Measurements from ENCODE around the gene RANBP3.

RANBP3 gene

DNA sequence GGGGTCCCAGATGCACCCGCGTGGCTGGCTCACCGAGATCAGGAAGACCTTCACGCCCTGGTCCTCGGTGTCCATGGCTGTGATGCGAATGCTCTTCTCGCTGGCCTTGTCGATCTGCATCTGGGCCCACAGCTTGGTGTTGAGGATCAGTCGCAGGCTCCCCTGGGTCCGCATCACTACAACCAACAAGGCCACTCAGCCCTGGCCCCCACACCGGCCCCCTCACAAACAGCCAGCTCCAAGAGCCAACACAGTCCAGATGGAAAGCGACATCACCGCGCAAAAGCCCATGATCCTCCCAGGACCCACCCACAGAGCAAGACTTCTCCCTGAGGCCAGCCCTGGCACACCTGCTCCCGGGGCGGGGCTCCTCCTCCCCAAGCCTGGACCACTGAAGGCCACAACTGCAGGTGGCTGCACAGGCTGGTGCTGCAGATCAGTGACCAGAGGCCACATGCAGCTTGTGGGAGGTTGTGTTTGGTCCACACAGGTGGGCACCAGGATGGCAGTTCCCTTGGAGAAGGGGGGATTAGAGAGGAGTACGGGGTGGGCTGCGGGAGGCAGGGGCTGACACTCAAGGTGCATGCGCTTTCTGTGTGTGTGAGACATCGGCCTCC is 59.4 kb downstream of the RANBP3 start:
- DNase-seq = no peak

DNA sequence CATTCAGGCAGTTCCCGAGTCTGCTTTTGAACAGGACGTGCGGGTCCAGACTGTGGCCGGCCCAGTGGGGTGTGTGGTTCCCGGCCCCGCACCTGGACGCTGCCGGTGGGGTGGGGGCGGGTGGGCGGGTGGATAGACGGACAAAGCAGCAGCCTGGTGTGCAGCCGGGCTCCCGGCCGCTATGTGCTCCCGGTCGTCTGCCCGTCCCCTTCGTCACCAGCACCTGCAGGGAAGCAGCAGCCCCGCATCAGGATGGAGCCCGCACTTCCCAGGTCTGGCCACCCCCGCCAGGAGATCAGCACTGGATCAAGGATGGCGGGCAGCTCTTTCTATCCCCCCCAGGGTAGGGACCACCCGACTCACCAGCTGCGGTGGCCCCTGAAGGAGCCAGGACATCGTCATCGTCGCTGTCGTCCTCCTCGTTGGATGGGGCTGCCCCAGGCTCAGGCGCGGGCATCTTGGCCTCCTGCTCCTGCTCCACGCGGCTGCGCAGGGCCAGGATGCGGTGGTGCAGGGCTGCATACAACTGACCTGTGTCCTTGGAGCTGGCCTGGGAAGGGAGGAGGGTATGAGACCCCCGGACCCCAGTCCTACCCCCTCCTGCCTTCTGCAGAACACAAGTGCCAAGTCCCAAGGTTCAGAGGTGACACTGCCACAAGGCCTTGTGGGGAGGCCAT is 60.4 kb downstream of the RANBP3 start:
- DNase-seq = no peak

DNA sequence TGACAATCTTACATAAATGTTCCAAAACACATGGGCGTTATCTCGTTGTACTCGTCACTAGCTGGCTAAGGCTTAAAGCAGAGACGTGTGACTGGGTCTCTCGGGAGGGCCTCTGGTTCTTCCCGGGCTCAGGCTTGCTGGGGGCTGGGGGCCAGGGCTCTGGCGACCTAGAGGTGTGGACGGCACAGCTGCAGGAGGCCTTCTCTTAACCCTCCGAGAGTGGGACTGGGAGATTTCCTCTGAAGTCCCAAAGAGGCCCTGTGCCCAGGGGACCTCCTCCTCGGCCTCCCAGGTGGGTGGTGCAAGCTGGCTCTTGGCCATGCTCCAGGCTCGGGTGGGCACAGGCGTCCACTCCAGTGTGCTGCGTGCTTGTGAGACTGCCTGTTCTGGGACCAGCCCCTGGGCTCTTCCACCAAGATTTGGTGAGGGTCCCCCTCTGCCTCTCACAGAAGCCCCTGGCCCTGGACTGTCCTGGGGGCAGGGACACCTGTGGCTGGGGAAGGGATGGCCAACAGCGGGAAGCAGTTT is 61.7 kb downstream of the RANBP3 start:
- no peak for DNase-seq

GRCh38 chr19:5915782-5916165 is 62.2 kb downstream of the RANBP3 start:
- DNase-seq = no peak

DNA sequence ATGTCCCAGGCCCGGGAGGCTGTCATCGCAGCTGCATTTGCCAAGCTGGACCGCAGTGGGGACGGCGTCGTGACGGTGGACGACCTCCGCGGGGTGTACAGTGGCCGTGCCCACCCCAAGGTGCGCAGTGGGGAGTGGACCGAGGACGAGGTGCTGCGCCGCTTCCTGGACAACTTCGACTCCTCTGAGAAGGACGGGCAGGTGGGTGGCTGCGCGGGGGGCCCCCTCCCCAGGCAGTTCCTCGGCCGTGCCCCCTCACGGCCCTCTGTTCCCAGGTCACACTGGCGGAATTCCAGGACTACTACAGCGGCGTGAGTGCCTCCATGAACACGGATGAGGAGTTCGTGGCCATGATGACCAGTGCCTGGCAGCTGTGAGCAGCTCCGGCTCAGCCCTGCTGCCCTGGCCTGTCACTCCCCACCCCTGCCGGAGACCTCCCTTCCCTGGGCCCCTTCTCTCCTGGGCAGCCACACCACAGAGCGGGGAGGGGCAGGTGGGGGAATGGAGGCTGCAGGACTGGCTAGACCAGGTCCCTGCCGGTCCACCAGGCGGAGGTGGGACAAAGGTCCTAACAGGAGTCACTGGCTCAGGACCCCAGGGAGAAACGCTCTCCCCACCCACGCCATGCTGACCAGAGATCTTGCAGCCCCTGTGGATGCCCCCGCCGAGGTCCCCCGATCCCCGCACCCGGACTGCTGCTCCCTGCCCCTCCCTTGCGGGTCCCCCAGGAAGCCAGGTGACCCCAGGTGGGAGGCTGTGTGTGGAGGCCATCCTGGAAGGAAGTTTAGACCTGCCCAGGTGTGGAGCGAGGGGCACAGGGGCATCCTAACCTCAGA is 62.8 kb downstream of the RANBP3 start:
- DNase-seq = no peak

GRCh38 chr19:5914358-5914774 is 63.6 kb downstream of the RANBP3 start:
- no peak for DNase-seq

- DNase-seq = no peak
Measured at GRCh38 chr19:5913739-5914357, 64.1 kb downstream of the RANBP3 start, which contains the start of gene CAPS. Gene CAPS, plus strand, starts transcription at chr19:5914254. Its CDS starts 153 bp downstream, at chr19:5914407.

GRCh38 chr19:5911366-5911765 is 66.6 kb downstream of the RANBP3 start:
- DNase-seq = no peak

- DNase-seq = no peak
Measured at GRCh38 chr19:5910638-5910907, 67.4 kb downstream of the RANBP3 start.

GRCh38 chr19:5908773-5909442 is 69.0 kb downstream of the RANBP3 start:
- no peak for DNase-seq

DNA sequence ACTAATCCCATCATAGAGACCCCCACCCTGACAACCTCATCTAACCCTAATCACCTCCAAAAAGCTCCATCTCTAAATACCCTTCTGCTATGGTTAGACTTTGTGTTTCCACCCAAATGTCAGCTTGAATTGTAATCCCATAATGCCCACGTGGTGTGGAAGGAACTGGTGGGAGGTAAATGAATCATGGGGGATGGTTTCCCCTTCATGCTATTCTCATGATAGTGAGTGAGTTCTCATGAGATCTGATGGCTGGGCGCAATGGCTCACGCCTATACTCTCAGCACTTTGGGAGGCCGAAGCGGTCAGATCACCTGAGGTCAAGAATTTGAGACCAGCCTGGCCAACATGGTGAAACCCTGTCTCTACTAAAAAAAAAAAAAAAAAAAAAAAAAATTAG is 70.7 kb downstream of the RANBP3 start:
- no peak for DNase-seq

- no peak for DNase-seq
Measured at GRCh38 chr19:5905114-5905778, 72.7 kb downstream of the RANBP3 start.

GRCh38 chr19:5904352-5905113 is 73.4 kb downstream of the RANBP3 start, which contains the start of gene VMAC:
Gene VMAC, plus strand, starts transcription at chr19:5904872. Its CDS starts 19 bp downstream, at chr19:5904891.
- DNase-seq = peak; percentile 100

DNA sequence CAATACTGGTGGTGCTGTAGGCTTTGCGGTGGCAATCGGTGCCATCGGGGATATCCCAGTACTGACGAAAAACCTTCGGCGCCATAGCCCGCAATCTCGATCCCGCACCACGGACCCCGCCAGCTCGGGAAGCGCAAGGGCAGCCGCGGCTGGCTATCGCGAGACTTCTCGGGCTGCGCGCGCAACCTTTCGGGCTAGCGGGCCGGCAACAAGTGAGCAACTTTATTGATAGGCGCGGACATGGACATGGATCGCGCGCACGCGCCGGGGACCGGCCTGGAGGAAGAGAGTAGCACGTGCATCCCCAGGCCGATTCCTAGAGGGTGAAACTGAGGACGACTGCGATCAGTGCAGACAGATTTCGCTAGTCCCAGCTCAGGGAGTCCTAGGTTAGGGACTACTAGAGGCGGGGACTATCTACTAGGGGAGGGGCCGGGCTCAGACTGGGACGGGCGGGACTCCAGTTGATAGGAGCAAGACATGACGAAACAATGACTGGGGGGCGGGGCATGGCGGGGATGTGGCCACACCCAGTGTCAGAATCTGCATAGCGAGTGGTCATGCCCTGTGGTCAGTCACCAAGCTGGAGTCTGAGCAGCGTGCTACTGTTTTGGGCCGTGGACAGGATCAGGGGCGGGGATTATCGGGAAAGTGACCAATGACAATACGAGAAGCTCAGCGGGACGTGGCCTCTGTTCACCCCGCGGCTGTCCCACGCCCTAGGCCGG is 74.2 kb downstream of the RANBP3 start, which contains the start of gene NDUFA11:
NDUFA11 (minus strand) TSS at position 167 of the 728 bp plus-strand sequence; CDS start at position 85, 82 bp downstream.
- peak; percentile 98 for DNase-seq

- peak; percentile 40 for DNase-seq
Measured at GRCh38 chr19:5903056-5903623, 74.8 kb downstream of the RANBP3 start.

GRCh38 chr19:5900976-5901375 is 77.0 kb downstream of the RANBP3 start:
- no peak for DNase-seq

GRCh38 chr19:5899728-5900526 is 78.0 kb downstream of the RANBP3 start:
- no peak for DNase-seq

- DNase-seq = no peak
Measured at GRCh38 chr19:5897189-5897969, 80.6 kb downstream of the RANBP3 start.

All from DMS53 (cell line).